Measurements from ENCODE around the gene KRTAP6-3.

- TF ChIP-seq CTCF (IDR thresholded peaks at IDR 0.05), result no peak
- TF ChIP-seq POLR2A (IDR thresholded peaks at IDR 0.05), result no peak
Observed at GRCh38 chr21:30592140-30592539, at the start of gene KRTAP6-3.
